HG02938 (cell line): ENCODE measurements around the gene CUBN.
"Not testable (repeated sequence)": the region's sequence is repeated elsewhere in the genome, so short reads cannot be mapped to it uniquely, and the experiment has no call there.

Source experiments
- ATAC-seq: cut with Tn5 transposase; IDR thresholded peaks from one replicate; pipeline ENCODE4 v1.9.1; 2021; ENCODE audit warnings: mild to moderate bottlenecking, moderate library complexity; ENCODE audit not compliant: unreplicated experiment

Gene CUBN

DNA sequence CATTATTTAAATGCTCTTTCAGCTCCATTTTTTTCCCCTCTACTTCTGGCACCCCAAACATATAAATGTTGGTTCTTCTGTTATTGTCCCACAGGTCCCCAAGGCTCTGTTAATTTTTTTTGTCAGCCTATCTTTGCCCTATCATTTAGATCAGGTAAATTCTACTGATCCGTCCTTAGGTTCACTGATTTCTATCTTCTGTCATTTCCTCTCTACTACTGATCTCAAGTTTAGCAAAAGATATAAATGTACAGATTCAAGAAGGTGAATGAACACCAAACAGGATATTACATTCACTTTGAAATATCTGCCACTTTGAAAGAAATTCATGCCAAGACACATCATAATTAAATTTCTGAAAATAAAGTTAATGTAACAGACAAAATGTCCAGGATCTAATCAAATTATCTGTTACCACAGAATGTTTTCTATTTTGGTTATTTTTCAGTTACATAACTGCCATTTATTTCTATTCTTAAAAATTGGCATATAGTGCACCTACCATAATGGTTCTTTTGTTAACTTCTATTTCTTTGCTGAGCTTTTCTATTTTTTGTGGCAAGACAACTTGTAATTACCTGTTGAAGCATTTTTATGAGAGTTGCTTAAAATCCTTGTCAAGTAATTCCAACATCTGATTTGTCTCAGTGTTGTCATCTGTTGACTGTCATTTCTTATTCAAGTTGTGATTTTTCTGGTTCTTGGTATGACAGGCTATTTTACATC lies 12.1 kb upstream of the CUBN start:
- no peak for ATAC-seq

DNA sequence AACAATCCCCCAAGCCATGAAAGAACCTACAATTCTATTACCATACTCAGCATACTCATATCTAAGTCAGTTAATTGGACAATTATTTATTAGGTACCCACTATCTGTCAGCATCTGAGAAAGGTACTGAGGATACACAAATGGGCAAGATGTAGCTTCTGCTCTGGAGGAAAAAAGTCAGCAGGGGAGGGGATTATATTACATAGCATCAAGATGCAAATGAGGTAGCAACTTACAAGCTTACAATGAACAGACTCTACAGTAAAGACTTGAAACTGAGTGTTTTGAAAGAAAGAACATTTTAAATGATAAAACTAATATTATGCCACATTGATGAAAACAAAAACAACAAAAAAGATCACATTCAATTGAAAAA lies 10.8 kb upstream of the CUBN start:
- no peak for ATAC-seq

DNA sequence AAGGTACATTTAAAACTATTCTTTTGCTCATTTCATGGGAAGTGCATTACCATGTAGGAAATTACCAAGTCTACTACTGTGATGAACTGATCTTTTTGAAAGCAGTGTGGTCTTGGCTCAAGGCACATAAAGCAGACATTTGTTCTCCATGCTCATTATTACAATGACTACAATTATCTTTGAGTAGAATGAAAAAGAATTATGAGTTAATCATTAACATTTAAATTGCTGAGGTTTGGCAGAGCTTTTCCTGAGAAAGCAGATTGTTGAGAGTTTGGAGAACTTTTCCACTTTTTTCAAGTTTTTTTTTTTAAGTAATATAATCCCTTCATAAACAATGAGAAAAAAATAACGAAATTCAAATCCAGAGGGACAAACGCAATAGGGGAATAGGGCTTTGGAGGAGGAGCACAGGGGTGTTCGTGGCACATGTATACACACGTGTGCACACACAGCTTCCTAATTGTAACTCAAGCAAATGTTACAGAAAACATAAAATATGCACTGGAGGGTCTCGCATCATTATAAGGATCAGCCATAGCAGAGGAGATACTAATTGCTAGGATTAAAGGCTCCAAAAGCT lies 8.9 kb upstream of the CUBN start:
- no peak for ATAC-seq

DNA sequence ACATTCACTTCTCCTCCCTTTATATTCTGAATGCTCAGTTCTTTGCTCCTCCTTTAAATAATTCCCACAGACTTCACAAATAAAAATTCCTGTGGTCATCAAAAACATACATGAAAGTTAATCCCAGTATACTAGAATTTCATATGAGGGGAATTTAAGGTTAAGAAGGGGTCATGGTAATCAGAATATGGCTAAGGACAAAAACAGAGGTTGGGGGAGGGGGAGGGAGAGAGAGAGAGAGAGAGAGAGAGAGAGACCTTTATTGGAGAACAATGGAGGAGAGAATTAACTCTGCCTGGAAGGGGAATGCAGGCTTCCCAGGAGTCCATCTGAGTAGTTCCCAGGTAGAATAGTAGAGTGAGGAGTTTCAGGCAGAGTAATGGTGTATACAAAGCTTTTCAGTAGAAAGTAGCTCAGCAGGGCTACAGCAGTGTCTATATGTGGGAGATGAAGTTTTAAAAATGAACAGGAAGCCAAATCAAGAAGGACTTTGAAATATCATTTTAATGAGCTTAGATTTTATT lies 5.2 kb upstream of the CUBN start:
- ATAC-seq = no peak

DNA sequence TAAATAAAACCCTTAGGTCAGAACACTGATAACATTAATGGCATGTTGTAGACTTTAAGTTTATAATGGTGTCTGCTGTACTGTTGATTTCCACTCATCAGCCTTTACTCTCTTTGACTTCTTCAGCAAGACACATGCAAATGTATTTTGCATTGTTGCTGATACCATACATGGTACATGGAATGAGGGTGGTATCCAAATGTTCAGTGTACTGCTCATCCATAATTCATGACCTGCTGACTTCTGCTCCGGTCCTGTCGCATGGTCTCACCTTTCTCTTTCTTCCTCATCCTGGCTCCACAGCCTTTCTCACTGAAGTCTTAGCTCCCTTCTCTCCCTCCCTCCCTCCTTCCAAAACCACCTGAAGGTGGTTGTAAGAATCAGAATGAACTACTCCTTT lies 4.7 kb upstream of the CUBN start:
- no peak for ATAC-seq

DNA sequence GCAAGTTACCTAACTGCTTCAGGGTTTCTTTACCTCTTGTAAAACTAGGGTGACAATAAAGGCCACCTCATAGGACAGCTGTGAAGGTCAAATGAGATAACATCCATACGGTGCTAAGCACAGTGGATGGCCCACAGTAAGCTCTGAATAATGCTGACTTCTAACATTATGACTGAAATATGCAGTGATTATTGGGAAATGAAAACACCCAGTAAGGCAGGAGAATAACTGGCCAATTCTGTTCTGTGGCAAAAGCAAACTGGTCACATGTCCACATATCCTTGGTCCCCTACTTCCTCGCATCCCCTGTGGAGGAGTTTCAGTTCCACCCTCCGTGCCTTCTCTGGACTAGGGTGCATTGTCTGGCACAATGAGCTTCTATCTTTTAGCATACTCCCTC lies 1.4 kb downstream of the CUBN start:
- ATAC-seq = no peak

DNA sequence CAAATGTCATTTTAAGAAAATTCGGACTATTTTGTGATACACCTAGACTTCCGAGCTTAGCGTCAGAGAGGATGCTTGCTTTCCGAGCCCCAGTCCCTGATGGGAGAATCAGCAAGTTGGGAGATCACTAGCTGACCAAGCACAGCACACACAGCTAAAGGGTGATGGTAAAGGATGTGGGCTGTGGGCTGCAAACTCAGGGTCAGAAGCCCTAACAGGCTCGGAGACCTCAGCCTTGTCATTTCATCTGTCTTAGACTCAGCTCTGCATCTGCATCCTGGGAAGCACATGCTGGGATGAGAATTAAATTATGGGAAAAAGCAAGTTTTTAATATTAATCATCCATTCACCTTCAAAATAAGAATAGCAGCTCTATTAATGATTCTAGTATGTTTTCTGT lies 3.3 kb downstream of the CUBN start:
- no peak for ATAC-seq

DNA sequence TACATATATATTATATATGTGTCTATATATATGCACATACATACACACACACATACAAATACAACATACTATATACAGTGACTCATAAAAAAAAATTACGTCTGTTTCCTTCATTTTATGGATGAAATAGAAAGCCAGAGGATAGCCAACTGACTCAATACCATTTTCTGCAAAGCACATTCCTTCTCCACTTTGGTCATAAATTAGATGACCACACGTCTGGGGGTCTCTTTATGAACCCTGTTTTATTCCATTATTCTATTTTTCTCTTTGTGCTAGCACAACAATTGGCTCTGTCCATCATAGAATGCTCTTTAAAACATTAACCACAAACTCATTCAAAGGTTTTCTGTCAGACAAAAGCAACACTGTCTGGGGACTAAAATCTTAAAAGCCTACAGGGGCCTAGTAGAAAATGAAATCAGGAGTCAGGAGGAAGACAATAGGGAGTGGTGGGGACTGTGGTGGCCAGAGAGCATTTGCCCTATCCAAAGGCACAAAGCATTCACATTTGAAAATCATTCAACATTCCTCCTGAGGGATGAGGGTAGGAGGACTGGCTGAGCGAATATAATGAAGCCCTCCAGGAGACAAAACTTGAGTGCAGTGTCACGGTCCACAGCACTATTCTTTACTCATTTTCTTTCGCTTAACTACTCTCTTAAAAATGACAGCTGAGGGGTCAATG lies 4.3 kb downstream of the CUBN start:
- ATAC-seq = no peak

DNA sequence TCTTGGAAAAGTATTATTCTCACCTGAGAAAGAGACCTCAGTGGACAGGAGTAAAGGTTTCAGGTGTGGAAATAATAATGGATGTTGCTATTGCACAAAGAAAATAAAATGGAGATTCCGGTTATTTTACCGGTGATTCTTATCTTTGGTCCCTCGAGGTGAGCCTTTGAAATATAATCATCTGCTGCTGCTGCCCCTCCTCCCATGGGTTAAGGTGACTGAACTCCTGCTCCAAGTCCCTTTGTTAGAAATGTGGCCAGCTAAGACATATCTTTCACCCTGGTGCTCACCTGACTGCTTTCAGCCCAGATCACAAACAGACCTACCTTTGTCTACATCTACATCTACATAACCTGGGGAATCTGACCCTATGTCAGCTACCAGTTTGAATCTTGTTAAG lies 5.7 kb downstream of the CUBN start:
- no peak for ATAC-seq

DNA sequence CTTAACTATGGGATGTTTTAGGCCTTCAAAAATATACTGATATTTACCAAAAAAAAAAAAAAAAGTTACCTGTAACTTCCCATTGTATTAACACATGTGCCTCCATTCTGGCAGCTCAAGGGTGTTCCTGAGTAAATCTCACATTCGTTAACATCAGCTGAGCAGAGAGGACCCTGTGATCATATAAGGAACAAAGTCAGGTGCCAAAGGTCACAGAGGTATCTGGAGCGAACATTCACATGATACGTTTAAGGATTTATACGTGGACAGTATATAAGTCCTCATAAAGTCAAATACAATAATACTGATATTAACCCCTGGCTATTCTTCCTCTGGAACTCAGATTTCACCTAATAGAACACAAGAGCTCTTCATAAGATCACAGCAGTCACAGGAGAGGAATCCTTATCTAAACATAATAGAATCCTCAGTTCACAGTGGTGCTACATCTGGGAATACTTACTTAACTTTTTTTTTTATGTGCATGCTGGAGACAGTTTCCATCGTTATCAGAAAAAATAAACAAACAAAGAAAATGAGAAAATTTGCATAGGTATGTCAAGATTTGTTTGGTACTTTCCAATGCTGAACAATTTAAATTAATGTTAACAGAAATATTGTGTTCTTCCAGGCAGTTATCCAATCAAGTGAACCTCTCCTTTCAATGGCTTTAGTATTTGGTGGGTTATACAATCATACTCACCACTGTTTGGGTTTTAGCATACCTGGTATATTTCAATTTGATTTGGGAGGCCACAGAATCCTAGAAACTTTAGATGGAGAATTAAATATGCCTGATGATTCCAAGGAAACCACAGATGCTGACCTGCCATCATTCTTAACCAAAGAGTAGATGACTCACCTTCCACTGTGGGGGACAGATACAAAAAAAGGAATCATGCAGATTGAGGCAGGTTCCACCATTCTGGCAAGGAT lies 6.6 kb downstream of the CUBN start:
- ATAC-seq = no peak

DNA sequence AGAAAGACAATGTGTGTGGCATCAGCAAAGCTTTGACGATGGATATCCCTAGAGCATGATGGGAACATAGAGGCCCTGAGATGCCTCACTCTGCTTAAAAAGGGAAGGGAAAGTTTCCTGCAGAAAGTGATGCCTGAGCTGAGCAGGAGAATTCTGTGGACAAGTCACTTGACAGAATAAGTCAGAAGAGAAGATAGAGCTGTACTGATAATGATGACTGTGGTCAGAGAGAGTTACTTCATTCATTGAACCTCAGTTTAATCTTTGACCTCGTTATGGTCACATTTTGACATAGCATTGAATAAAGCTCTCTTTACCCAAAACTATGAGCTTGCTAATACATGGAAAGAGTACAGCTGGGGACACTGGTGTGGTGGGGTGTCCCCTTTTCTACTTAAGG lies 7.6 kb downstream of the CUBN start:
- ATAC-seq = no peak

DNA sequence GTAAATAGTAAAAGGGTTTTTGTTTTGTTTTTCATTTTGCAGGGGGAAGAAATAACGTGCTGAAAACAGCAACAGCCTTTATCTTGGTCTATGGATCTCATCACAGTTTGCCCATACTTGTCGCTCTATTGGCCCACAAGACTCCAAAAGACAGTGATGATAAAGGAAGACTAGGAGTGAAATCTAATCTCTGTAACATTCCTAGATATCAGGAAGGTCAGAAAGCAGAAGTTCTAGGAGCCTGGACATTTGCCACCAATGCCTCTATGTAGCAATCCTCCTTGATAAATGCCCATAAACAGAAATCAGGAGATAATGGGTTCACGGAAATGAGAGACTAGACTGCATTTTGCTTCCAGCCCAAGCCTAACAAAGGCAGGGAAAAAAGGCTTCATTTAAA lies 8.9 kb downstream of the CUBN start:
- no peak for ATAC-seq

DNA sequence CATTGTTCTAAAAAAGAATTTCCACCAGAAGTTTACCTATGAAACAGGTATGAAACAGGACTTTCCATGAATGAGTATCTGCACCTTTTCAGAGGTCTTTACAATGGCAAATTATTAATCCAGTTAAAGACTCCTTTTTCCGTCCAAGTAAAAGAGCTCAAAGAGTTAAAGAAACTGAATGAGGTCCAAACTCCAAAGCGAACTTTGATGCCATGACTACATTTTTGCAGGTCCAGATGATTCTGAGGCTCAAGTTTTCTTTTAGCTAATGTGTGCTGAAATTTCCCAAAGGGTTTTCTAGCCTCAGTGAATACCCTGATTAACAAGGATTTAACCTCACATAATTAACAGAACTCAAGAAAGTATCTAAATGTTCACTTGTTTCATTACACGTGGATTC lies 9.8 kb downstream of the CUBN start:
- ATAC-seq = no peak

DNA sequence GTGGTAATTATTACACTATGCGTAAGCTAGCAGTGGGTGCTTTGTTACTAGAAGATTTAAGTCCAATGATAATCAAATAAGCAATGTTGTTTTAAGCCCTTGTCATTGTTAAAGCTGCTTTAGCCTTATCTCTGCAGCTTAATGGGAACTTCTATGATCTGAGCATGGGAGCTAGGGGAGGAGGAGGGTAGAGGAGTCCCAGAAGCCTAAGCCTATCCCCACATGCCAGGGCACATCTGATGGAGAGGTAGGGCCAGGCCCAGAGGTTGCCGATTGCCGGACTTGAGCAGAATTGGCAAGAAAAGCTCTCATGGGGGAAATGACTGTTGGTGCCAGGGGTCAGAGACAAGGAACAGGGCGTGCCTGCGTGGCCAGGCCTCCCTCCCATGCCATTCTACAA lies 13.4 kb downstream of the CUBN start:
- ATAC-seq = no peak

DNA sequence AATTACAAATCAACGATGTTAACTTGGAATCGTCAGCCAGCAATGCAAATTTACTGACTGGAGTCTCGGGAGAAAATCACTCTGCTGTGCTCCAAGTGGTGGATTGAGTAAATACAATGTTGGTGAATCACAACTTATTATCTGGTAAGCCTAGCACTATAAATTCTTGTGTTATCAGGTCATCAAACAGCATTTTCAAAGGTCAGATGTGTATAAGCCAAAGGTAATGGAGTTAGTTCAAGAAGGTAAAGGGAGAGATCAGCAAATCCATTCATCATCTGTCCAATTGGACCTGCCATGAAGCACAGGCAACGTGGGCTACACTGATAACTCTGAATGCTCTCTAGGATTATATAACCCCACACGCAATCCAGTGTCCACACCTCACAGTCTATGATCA lies 13.9 kb downstream of the CUBN start:
- no peak for ATAC-seq

DNA sequence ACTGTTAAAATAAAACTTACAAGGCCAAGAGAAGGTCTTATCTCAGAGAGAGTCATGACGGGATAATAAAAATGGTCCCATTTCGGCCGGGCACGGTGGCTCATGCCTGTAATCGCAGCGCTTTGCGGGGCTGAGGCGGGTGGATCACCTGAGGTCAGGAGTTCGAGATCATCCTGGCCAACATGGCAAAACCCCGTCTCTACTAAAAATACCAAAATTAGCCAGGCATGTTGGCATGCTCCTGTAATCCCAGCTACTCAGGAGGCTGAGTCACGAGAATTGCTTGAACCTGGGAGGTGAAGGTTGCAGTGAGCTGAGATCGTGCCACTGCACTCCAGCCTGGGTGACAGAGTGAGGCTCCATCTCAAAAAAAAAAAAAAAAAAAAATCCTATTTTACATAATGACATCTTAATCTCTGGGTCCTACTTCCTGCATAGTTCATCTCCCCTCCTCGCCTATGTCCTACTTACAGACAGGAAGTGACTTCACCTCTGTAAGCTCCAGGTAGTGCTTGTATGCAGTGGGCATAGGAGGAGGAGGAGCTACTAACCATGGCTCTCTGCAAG lies 14.7 kb downstream of the CUBN start:
- not testable (repeated sequence) for ATAC-seq

DNA sequence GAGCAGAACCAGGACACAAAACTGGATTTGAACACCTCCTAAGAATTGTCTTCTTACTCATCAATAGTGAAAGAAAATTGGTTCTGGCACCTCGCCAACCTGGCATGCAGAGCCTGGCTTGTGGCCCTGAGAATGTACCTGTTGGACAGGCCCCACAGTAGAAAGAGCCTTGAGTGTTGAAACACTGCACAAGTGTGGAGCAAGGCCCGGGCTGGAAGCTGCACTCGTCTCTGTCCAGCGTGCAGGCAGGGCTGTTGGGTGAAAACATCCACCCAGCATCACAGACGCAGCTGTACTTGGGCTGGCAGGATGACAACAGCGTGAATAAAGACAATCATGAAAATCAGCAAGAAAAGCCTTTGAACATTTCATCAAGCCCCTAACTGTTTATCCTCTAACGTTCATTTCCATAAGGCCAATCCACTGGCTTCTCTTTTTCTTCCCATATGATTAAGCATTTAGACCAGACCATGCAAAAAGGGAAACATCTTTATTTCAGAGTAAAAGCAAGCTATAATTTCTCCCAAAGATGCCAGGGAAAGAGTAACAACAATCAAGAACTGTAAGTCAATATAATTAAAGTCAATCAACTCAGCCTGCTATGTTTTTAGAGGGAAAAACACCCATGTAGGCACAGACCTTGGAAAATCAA lies 15.6 kb downstream of the CUBN start:
- ATAC-seq = no peak

DNA sequence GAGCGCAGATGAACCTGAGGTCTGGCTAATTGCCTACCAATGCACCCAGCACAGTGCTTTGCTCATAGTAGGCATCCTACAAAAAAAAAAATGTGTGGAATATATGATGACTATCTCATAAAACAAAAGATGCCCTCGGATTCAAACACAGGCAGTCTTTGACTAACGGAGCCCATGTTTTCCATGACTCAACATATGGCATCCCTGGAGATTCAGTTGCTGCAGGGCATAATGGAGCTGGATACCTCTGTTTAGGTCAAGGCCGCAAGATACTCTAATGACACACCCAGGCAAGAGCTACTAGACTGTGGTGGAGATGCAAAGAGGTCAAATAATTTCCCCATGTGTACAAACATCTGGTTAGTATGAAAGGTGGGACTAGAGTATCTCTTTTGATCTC lies 16.3 kb downstream of the CUBN start:
- no peak for ATAC-seq

DNA sequence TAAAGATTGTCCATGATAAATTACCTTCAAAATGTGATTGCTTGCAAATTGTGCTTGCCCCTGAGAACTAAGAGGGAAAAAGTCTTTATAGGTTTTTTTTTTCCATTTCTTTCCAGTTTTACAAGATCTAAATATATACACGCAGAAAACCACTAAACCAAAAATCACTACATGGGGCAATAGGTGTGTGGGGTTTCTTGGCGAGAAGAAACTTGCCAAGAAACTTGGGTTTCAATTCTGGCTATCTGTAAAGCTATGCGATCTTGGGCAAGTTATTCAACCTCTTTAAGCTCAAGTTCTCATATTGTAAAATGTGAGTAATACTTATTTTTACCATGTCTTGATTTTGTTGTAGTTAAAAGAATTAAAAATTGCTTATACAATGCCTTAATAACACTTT lies 17.0 kb downstream of the CUBN start:
- no peak for ATAC-seq

DNA sequence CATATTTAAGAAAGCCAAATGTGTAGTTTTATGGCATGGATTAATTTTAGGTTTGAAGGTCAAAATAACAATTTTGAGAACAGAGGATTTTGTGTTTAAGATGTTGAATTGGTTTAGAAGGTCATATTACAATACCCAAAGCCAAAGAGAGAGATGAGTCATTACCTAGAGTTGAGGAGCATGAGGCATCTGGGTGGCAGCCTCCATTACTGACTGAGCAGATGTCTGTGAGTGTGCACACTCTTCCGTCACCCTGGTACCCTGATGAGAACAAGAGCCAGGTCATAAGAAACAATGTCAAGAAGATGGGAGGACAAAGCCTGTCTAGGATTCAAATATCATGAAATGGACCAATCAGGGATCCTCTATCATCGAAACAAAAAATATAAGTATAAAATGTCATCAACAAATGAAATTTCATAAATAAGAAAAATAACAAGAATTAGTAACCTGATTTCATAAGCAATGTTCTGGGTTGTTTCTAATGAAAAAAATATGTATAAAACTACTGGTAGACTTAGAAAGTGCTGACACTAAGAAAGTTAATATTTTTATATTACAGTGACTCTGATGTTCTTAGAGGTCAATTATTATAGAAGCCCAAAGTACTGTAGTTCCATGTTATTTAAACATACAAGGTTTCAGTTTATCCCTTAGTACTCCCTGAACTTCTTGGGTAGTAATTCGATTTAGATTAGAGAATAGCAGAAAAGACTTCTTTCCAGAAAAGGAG lies 20.0 kb downstream of the CUBN start:
- no peak for ATAC-seq
